Forelimb muscle (tissue), 1 donor: ENCODE results near the gene BMERB1. TPM values are rescaled to one million over a fixed set of nuclear protein-coding genes. Genes with fewer than 3 reads are reported as not detected.
"Not testable (repeated sequence)": the region's sequence is repeated elsewhere in the genome, so short reads cannot be mapped to it uniquely, and the experiment has no call there.

Experiments used
- DNase-seq: peaks from one replicate; pipeline ENCODE4 v3.0.0-alpha.2; 2013; ENCODE audit warnings: low read depth
- polyA plus RNA-seq: library from polyadenylated mRNA; unstranded; fragments of 120-200 nt; gene quantifications from one replicate; pipeline ENCODE4 v1.2.1, GENCODE V29; 2013; ENCODE audit not compliant: insufficient read length

Gene BMERB1
- polyA plus RNA-seq, 1 donor: 26.6 TPM

- no peak for DNase-seq
Observed at GRCh38 chr16:15557258-15557657, 122.9 kb downstream of the BMERB1 start.

- no peak for DNase-seq
Observed at GRCh38 chr16:15559176-15559575, 124.8 kb downstream of the BMERB1 start.

GRCh38 chr16:15564604-15565339 lies 130.4 kb downstream of the BMERB1 start:
- no peak for DNase-seq

- DNase-seq: no peak
Observed at GRCh38 chr16:15566095-15566494, 131.7 kb downstream of the BMERB1 start.

- DNase-seq: no peak
Observed at GRCh38 chr16:15567823-15568222, 133.4 kb downstream of the BMERB1 start.

GRCh38 chr16:15570666-15571065 lies 136.3 kb downstream of the BMERB1 start:
- DNase-seq: not testable (repeated sequence)

- DNase-seq: no peak
Observed at GRCh38 chr16:15571557-15571956, 137.2 kb downstream of the BMERB1 start.

- no peak for DNase-seq
Observed at GRCh38 chr16:15572329-15573001, 138.1 kb downstream of the BMERB1 start.

GRCh38 chr16:15573274-15573895 lies 139.0 kb downstream of the BMERB1 start:
- no peak for DNase-seq

- DNase-seq: not testable (repeated sequence)
Observed at GRCh38 chr16:15573896-15574613, 139.7 kb downstream of the BMERB1 start.

GRCh38 chr16:15574614-15574948 lies 140.2 kb downstream of the BMERB1 start:
- DNase-seq: no peak

- DNase-seq: no peak
Observed at GRCh38 chr16:15575293-15576049, 141.1 kb downstream of the BMERB1 start.

- DNase-seq: no peak
Observed at GRCh38 chr16:15576960-15577958, 142.9 kb downstream of the BMERB1 start.

- no peak for DNase-seq
Observed at GRCh38 chr16:15578824-15579223, 144.4 kb downstream of the BMERB1 start.

- no peak for DNase-seq
Observed at GRCh38 chr16:15581127-15581815, 146.9 kb downstream of the BMERB1 start.

- no peak for DNase-seq
Observed at GRCh38 chr16:15583526-15583925, 149.1 kb downstream of the BMERB1 start.

- DNase-seq: no peak
Observed at GRCh38 chr16:15585956-15586355, 151.6 kb downstream of the BMERB1 start.

- DNase-seq: no peak
Observed at GRCh38 chr16:15586716-15587115, 152.3 kb downstream of the BMERB1 start.

GRCh38 chr16:15587152-15587825 lies 152.9 kb downstream of the BMERB1 start:
- DNase-seq: no peak
